ENCODE results near the gene AGO3.
A peak's percentile ranks its signal among the peaks of the same experiment; 100 is the strongest.
"Not testable (repeated sequence)": the region's sequence is repeated elsewhere in the genome, so short reads cannot be mapped to it uniquely, and the experiment has no call there.

The AGO3 gene

DNA sequence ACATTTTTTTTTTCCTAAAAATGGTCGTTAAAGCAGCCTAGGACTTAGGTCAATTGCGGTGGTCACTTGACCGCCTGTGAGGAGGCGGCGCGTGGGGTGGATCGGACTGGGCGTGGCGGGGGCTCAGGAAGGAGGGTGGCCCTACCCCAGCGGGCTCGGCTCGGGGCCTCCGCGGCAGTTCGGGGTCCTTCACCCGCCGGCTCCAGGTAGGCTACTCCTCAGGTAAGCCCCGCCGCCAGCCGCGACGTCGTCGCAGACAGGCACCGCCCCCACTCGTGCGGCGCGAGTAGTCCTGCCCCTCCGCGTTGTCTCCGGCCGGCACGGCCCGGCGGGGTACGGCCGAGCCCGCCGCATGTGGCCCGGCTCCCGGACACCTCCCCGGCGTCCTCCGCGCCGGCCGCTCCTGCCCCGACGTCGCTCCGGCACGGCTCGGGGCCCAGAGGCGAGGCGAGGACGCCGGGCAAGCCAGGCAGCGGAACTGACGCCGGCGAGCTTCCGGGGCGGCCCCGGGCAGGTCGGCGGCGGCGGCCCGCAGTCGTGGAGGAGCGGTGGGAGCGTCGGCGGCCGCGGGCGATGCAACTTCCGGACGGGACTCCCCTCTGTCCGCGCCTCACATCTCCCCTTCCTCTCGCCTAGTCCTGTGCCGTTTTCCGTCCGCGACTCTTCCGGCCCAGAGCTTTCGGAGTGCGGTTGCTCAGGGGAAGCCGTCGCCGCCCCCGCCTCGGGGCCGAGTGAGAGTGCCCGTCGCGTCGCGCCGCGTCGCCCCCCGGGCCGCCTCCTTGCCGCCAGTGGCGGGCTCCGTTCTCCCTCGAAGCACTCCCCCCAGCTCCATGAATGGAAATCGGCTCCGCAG is at the start of gene AGO3:
Gene AGO3 (plus strand): TSS at position 513 of the 853 bp plus-strand sequence. CDS start 322 bp downstream, at position 835.
- peak; percentile 80 for DNase-seq

DNA sequence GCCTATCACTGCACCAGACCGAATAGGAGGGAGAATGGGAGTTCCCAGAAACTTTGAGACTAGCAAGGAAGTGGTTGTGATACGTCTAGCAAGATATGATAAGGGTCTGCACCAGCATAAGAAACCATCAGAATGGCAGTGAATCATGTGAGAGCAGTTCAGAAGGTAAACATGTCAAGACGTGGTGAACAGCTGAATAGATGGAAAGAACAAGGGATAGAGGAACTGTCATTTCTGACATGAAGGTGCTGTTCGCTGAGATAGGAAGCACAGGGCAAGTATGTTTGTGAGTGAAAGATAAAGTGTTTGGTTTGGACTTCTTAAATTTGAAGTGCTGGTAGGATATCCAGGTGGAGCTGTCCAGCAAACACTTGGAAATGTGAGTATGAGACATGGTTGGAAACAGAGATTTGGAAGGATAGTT is 49.0 kb upstream of the AGO3 start:
- DNase-seq, result no peak

GRCh38 chr1:35882586-35882944 is 48.3 kb upstream of the AGO3 start:
- no peak for DNase-seq

GRCh38 chr1:35882945-35883634 is 47.8 kb upstream of the AGO3 start, which contains the start of gene AGO1:
AGO1 (plus strand) TSS chr1:35883209; CDS start chr1:35883422, 213 bp downstream.
- DNase-seq, result peak; percentile 86

GRCh38 chr1:35883635-35884101 is 47.2 kb upstream of the AGO3 start:
- peak; percentile 86 for DNase-seq

DNA sequence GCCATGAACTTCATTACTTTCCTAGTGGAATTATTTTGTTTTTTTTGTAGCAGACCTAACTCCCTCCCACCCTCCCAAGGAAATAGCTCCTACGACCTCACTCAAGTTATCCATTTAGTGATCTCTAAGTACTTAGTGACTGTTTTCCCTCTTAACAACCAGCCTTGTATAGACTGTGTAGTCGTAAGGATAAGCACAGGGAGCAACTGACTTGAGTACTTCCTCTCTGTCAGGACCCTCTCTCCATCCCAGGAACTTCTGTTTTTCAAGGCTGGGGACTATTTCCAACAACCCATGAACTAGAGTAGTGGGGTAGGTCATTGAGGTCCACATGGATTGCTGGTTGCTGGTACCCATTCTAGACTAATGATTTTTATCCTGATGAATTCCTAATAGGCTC is 46.0 kb upstream of the AGO3 start:
- DNase-seq, result no peak

DNA sequence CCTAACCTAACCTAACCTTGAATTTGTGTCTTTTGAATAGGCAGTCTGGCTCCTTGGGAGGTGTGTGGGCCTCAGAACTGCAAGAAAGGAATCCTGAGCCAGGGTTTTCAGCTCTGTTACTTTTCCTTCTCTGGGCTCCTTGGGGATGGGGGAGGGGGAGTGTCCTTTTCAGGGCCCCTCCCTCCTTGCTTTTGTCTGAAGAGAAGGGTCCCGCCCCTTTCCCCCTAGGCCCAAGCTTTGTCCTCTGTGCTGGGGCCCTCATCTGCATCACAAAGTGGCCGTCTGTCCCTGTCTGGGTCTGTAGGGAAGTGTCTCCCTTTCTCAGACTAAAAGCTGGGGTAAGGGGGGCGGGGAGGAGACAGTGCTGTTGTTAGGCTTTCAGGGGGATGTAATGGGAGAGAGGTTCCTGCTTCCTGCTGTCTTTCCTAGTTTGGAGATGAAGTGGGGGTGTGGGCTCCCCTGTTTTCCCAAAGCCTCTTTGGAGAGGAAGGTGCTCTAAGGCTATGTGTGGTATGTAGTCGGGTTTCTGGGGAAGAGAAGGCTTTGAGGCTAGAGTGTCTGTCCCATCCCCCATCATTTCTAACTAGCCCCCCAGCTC is 44.8 kb upstream of the AGO3 start:
- peak; percentile 30 for DNase-seq

DNA sequence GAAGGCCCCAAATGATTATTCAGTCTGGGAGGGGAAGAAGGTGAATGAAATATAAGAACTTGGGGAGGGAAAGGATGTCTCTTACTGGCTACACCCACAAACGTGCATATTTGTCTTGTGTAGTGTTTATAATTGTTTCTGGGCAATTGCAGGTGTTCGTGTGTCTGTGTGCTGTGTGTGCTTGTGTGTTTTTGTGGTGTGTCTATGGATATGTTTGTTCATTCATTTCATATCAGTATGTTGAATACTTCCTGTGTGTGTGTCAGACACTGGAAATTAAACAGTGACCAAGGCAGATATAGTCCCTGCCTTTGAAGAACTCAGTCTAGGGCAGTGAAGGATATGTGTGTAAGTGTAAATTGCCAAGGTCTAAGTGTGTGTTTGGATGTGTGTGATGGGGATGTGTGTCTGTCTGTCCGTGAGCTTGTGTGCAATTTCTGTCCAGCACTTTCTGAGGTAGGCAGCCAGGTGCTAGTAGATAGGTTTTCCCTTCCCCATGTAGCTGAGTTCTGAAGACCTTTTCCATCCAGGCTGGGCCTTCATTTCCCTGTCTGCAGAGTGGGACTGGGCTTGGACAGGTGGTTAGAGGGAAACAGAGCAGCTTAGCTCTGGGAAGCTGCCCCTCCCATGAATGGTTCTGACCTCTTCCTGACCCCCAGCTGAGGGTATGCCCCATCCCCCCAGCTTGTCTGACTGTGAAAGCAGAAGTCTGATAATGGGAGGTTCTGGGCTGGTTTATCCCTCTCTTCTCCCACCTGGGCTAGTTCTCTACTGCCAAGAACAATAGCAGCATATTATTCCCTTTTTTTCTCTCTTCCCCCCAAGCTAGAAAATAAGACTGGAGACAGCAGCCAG is 44.1 kb upstream of the AGO3 start:
- DNase-seq, result peak; percentile 5

GRCh38 chr1:35887508-35887907 is 43.4 kb upstream of the AGO3 start:
- DNase-seq, result no peak

GRCh38 chr1:35888255-35888654 is 42.6 kb upstream of the AGO3 start:
- DNase-seq, result no peak

DNA sequence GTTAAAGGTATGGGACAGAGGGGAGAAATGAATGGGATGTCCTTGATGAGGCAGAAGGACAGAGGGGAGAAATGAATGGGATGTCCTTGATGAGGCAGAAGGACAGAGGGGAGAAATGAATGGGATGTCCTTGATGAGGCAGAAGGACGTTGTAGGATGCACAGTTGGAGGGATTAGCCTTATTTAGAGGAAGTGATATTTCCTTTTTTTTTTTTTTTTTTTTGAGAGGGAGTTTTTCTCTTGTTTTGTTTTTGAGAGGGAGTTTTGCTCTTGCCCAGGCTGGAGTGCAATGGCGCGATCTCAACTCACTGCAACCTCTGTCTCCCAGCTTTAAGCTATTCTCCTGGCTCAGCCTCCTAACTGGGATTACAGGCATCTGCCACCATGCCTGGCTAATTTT is 41.9 kb upstream of the AGO3 start:
- not testable (repeated sequence) for DNase-seq

DNA sequence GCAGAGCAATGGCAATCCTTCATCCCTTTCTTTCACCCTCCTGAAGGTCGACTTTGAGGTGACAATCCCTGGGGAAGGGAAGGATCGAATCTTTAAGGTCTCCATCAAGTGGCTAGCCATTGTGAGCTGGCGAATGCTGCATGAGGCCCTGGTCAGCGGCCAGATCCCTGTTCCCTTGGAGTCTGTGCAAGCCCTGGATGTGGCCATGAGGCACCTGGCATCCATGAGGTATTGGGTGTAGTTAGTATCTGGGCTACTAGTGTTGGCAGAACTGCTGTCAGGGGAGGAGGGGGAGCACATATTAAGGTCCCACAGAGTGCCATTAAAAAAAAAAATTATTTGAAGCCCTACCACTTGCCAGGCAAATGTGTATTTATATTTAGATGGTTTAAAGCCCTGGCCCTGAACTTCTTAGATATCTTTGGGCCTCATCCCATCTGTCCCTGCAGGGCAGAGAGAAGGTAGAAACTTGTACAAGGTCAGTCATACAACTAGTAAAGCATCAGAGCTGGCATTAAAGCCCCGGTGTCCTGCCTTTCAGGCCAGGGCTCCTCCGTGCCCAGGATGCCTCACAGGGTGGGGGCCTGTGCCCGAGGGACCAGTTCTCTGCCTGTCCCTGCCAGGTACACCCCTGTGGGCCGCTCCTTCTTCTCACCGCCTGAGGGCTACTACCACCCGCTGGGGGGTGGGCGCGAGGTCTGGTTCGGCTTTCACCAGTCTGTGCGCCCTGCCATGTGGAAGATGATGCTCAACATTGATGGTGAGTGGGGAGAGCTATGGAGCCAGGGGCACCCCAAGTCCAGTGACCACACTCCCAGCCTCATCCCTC is 37.6 kb upstream of the AGO3 start:
- no peak for DNase-seq

- DNase-seq, result no peak
Measured at GRCh38 chr1:35894183-35894582, 36.7 kb upstream of the AGO3 start.

DNA sequence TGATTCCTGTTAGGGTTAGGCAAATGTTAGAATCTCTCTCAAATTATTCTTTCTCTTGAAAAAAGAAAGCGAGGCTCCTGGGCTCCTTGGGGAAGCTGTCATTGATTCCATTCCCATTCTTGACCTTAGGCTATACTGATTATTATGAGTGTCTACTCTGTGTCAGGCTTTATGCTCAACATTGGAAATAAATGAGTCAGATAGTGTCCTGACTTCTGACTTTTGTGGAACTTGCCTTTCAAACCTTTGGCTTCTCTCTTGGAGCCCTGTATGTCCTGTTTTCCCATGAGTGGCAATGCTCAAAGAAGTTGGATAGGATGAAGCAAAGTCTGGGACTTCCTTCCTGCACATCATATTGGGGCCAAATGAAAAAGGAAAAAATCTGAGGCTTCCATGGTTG is 36.2 kb upstream of the AGO3 start:
- DNase-seq, result no peak

- DNase-seq, result no peak
Measured at GRCh38 chr1:35899941-35900340, 31.0 kb upstream of the AGO3 start.

GRCh38 chr1:35901235-35901634 is 29.7 kb upstream of the AGO3 start:
- no peak for DNase-seq

GRCh38 chr1:35902671-35903070 is 28.2 kb upstream of the AGO3 start:
- DNase-seq, result no peak

DNA sequence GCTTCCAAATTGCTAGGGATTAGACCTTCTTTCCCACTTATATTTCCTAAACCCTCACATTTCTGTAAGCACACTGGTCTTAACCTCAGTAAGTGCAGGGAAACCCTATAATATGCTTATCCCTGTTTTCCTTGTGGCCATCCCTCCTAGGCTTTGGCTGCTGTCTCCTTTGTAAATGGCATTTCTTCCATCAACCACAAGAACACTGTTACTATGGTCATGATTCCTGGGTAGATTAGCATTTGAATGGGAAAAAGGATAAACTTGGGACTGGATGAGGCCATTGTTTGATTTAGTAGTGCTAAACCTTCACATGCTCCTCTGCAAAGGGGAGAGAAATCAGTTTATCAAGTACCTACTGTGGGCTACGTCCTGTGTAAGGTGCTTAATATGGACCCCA is 16.2 kb upstream of the AGO3 start:
- DNase-seq, result no peak

DNA sequence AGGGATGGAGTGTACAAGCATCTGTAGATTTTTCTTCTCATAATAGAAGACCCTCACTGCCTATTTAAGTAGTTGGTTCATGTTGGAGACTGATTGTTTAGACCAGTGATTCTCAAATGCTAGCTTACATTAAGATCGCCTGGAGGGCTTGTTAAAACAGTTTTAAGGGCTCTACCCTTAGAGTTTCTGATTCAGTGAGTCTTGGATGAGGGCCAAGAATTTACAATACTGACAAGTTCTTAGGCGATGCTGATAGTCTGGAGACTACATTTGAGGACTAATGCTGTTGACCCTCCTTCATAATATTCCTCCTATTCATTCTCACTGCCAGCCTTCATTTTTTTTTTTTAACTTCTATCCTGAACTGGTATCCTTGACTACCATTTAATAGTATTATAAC is 15.2 kb upstream of the AGO3 start:
- DNase-seq, result no peak

- DNase-seq, result no peak
Measured at GRCh38 chr1:35923791-35924221, 7.1 kb upstream of the AGO3 start.

DNA sequence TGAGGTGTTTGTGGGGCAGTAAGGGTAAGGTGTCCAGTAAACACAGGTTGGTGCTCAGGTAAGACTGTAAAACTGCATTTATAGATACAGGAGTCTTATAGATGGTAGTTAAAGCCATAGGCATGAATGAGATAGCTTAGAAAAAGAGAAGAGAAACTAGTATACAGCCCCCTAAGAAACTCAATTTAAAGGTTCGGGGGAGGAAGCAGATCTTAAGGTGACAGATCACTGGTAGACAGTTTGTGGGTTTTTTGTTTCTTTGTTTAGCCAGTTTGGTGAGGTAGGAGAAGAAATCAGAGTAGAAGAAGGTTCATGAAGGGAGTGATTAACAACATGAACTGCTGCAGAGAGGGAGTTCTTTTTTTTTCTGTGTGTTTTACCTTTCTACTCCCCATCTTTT is 6.1 kb upstream of the AGO3 start:
- no peak for DNase-seq

DNA sequence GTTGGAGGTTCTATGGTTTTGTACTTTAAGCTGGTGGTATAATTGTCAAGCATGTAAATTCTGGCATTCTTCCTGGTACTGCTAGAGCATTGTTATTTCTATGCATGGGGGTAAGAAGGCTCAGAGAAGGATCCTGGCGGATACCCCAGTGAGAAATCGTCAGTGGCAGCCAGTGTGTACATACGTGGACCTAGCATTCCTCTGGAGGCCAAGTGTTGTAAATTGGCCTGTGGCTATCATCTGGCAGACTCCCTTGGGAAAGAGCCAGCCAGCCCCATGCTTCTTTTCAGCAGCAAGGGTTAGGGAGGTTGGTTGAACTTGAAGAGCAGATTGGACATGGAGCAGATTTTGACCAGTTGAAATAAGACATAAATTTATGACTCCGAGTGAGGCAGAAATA is 5.2 kb upstream of the AGO3 start:
- no peak for DNase-seq
